Measurements from ENCODE around the gene OR5M3.

Gene OR5M3

GRCh38 chr11:56473252-56473651 is at the start of gene OR5M3:
Gene OR5M3, minus strand, starts transcription at chr11:56473352. Its CDS starts 2,855 bp downstream, at chr11:56470497.
- no peak for DNase-seq (ENCODE audit: low read depth)
- no peak within 1 kb of the TSS for H3K4me3 ChIP-seq (ENCODE audit: control insufficient read depth, low read depth, low read length)
- TF ChIP-seq, protein P1, sequence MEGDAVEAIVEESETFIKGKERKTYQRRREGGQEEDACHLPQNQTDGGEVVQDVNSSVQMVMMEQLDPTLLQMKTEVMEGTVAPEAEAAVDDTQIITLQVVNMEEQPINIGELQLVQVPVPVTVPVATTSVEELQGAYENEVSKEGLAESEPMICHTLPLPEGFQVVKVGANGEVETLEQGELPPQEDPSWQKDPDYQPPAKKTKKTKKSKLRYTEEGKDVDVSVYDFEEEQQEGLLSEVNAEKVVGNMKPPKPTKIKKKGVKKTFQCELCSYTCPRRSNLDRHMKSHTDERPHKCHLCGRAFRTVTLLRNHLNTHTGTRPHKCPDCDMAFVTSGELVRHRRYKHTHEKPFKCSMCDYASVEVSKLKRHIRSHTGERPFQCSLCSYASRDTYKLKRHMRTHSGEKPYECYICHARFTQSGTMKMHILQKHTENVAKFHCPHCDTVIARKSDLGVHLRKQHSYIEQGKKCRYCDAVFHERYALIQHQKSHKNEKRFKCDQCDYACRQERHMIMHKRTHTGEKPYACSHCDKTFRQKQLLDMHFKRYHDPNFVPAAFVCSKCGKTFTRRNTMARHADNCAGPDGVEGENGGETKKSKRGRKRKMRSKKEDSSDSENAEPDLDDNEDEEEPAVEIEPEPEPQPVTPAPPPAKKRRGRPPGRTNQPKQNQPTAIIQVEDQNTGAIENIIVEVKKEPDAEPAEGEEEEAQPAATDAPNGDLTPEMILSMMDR (IDR thresholded peaks at IDR 0.05; ENCODE audit: control insufficient read depth, insufficient read depth, low read depth, low read length, missing control alignments): no peak

DNA sequence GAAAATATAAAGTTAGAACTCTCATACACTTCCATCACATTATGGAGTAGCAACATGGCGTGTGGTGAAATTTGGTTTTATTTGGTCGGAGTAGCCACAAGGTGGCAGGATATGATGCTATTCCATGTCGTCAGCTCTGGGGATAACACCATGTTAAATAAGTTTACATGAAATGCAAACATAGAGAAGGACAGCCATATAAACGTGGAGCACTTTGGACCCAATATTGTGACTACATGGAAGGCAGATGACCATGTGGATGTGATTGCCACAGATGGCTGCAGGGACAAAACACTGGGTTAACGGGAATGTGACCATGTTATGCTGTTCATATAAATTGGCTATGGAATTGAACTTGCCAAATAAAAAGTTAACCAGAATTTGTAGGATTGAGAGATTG is 48.9 kb upstream of the OR5M3 start:
- no peak for DNase-seq (ENCODE audit: low read depth)
- TF ChIP-seq, protein P1 (IDR thresholded peaks at IDR 0.05; ENCODE audit: control insufficient read depth, insufficient read depth, low read depth, low read length, missing control alignments): no peak
- H3K4me3 ChIP-seq (ENCODE audit: control insufficient read depth, low read depth, low read length): no peak overlapping the region

- no peak for DNase-seq (ENCODE audit: low read depth)
- no peak overlapping the region for H3K4me3 ChIP-seq (ENCODE audit: control insufficient read depth, low read depth, low read length)
- TF ChIP-seq, protein P1 (IDR thresholded peaks at IDR 0.05; ENCODE audit: control insufficient read depth, insufficient read depth, low read depth, low read length, missing control alignments): no peak
These were observed 40.1 kb upstream of the OR5M3 start for GRCh38 chr11:56513280-56513679.

GRCh38 chr11:56509439-56509838 is 36.3 kb upstream of the OR5M3 start:
- no peak overlapping the region for H3K4me3 ChIP-seq (ENCODE audit: control insufficient read depth, low read depth, low read length)
- TF ChIP-seq, protein P1 (IDR thresholded peaks at IDR 0.05; ENCODE audit: control insufficient read depth, insufficient read depth, low read depth, low read length, missing control alignments): no peak
- DNase-seq (ENCODE audit: low read depth): no peak

DNA sequence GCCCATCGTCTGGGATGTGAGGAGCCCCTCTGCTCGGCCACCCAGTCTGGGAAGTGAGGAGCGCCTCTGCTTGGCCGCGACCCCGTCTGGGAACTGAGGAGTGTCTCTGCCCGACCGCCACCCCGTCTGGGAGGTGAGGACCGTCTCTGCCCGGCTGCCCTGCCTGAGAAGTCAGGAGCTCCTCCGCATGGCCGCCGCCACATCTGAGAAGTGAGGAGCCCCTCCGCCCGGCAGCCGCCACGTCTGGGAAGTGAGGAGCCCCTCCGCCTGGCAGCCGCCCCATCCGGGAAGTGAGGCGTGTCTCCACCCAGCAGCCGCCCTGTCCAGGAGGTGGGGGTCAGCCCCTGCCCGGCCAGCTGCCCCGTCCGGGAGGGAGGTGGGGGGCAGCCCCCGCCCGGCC is 23.9 kb upstream of the OR5M3 start:
- H3K4me3 ChIP-seq (ENCODE audit: control insufficient read depth, low read depth, low read length): no peak overlapping the region
- TF ChIP-seq, protein P1 (IDR thresholded peaks at IDR 0.05; ENCODE audit: control insufficient read depth, insufficient read depth, low read depth, low read length, missing control alignments): no peak
- no peak for DNase-seq (ENCODE audit: low read depth)

DNA sequence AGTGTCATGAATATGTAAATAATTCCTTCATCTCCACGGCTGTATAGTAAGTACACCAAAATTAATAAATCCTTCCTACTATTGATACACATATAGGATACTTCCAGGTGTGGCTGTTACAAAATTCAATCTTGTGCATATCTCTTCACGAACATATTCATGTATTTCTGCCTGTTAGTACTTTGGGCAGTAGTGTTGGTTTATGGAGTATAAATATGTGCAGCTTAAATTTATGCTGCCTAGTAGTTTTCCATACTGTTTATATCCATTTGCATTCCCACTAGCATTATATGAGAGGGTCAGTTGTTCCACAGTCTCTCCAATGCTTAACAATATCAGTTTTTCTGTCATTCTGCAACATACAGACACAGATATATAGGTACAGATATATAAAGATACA is 22.0 kb upstream of the OR5M3 start:
- no peak for DNase-seq (ENCODE audit: low read depth)
- TF ChIP-seq, protein P1 (IDR thresholded peaks at IDR 0.05; ENCODE audit: control insufficient read depth, insufficient read depth, low read depth, low read length, missing control alignments): no peak
- no peak overlapping the region for H3K4me3 ChIP-seq (ENCODE audit: control insufficient read depth, low read depth, low read length)

DNA sequence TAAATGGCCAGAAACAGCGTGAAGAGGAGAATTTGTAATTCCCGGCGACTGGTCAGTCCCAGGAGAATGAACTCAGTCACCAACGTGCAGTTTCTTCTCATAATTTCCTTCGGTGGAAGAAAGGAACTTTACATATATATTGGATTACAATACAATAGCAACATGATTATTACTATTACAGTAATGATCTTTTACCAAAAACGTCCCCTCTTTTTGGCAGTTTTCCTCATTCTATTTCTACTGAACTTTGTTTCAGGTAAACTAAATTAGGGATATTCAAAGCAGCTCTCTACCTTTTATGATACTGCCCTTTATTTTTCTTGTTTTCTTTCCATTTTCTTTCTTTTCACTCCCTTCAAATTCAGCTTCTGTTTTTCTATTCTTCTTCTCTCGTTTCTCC is 18.1 kb upstream of the OR5M3 start, which contains the start of gene OR5M8:
Gene OR5M8 (minus strand): TSS at position 101 of the 400 bp plus-strand sequence. CDS start 0 bp downstream, at position 101.
- TF ChIP-seq, protein P1 (IDR thresholded peaks at IDR 0.05; ENCODE audit: control insufficient read depth, insufficient read depth, low read depth, low read length, missing control alignments): no peak
- no peak for DNase-seq (ENCODE audit: low read depth)
- no peak within 1 kb of the TSS for H3K4me3 ChIP-seq (ENCODE audit: control insufficient read depth, low read depth, low read length)

Data from AG09309 (cell line).